ENCODE measurements around the gene SLC9A3.

- TF ChIP-seq CTCF (IDR thresholded peaks at IDR 0.05; ENCODE audit: low read depth, low read length) (no peak), EZH2phosphoT487 (IDR thresholded peaks at IDR 0.05; ENCODE audit: low read depth) (no peak)
Observed at GRCh38 chr5:485113-485945, 38.9 kb downstream of the SLC9A3 start.
